Measurements from ENCODE around the gene AMZ1. TPM values are rescaled to one million over a fixed set of nuclear protein-coding genes. Genes with fewer than 3 reads are reported as not detected.
"Not testable (repeated sequence)": the region's sequence is repeated elsewhere in the genome, so short reads cannot be mapped to it uniquely, and the experiment has no call there.

Gene AMZ1
- polyA plus RNA-seq, 1 donor: 0.34 TPM

DNA sequence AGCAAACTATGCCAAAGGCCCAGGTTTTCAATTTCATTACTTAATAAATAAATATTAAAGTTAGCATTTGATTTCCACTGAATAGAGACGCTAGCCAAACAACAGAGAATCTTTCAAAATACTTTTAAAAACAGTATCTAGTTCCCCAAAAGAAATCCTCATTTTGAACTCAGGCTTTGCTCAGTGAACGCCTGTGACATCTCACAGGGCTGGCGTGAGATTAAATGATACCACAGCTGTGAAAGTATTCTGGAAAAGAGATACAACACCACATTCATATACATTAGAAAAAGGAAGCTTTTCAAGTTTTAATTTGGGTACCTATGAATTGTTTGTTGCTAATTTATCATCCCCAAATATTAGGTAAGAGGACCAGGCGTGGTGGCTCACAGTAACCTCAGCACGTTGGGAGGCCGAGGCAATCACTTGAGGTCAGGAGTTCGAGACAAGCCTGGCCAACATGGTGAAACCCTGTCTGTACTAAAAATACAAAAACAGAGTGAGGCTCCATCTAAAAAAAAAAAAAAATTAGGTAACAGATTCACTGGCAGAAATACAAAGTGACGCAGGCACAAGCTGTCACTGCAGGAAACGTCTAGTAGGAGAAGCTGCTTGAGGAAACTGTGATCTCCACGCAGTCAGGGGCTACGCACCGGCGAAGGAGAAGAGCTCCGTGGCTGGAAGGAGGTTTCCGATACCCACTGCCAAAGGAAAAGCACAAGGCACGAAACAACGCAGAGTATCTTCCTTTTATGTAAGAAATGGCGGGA lies 50.0 kb downstream of the AMZ1 start:
- DNase-seq: no peak
- Histone ChIP-seq H3K27me3 (ENCODE audit: control insufficient read depth, insufficient read depth, low read length) (no peaks in the 10 kb centered on the region), H3K27ac (ENCODE audit: low read length) (no peak overlapping the region), H3K36me3 (ENCODE audit: control insufficient read depth, insufficient read depth, low read length) (peaks cover 2% of the 10 kb centered on the region), H3K9me3 (ENCODE audit: control insufficient read depth, low read depth, low read length) (peaks cover 3% of the 10 kb centered on the region), H3K4me3 (ENCODE audit: low read length) (no peak overlapping the region), H3K4me1 (ENCODE audit: control insufficient read depth, insufficient read depth, low read length) (peaks cover 3% of the 10 kb centered on the region)
- WGBS (ENCODE audit: insufficient coverage, low lambda C conversion rate): 73% methylated on average over 6 of the region's 18 CpGs

DNA sequence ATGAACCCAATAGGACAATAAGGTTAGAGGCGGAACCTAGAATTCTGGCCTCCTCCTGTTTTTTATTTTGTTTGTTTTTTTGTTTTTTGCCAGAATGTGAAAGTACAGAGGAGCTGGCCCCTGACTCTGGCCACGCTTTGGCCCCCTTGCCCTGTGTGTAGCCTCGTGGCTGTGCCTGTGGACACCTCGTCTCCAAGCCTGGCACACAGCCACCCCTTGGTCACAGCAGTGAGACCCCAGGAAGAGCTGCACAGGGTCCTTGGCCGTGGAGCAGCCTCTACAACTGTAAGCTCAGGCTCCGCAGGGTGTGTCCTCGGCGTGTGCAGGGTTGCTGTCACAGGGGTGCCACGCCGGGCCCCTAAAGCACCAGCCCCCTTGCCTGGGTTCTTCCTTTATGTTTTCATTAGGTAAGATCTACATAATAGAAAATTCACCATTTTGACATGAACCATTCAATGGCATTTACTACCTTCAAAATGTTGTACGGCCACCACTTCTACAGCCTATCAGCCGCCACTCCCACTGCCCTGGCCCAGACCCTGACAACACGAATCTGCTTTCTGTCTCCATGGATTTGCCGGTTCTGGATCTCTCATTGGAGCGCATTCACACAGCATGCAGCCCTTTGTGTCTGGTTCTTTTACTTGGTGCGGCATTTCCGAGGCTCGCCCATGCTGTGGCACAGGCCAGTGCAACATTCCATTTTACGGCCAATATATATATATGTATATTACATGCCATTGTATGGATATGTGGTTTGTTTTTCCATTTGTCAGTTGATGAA lies 51.0 kb downstream of the AMZ1 start:
- Histone ChIP-seq H3K4me1 (ENCODE audit: control insufficient read depth, insufficient read depth, low read length) (peaks cover 3% of the 10 kb centered on the region), H3K27ac (ENCODE audit: low read length) (no peak overlapping the region), H3K9me3 (ENCODE audit: control insufficient read depth, low read depth, low read length) (peaks cover 2% of the 10 kb centered on the region), H3K4me3 (ENCODE audit: low read length) (no peak overlapping the region), H3K27me3 (ENCODE audit: control insufficient read depth, insufficient read depth, low read length) (no peaks in the 10 kb centered on the region), H3K36me3 (ENCODE audit: control insufficient read depth, insufficient read depth, low read length) (peaks cover 2% of the 10 kb centered on the region)
- WGBS (ENCODE audit: insufficient coverage, low lambda C conversion rate): 100% methylated on average over 1 of the region's 19 CpGs
- DNase-seq: no peak

DNA sequence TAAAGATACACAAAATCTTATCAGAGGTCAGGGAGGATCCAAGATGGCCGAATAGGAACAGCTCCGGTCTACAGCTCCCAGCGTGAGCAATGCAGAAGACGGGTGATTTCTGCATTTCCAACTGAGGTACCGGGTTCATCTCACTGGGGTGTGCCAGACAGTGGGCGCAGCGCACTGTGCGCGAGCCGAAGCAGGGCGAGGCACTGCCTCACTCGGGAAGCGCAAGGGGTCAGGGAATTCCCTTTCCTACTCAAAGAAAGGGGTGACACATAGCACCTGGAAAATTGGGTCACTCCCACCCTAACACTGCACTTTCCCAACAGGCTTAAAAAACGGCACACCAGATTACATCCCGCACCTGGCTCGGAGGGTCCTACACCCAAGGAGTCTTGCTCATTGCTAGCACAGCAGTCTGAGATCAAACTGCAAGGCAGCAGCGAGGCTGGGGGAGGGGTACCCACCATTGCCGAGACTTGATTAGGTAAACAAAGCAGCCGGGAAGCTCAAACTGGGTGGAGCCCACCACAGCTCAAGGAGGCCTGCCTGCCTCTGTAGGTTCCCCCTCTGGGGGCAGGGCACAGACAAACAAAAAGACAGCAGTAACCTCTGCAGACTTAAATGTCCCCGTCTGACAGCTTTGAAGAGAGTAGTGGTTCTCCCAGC lies 55.7 kb downstream of the AMZ1 start:
- not testable (repeated sequence) for H3K4me3 ChIP-seq (ENCODE audit: low read length); H3K36me3 ChIP-seq (ENCODE audit: control insufficient read depth, insufficient read depth, low read length); H3K4me1 ChIP-seq (ENCODE audit: control insufficient read depth, insufficient read depth, low read length); H3K27ac ChIP-seq (ENCODE audit: low read length); H3K9me3 ChIP-seq (ENCODE audit: control insufficient read depth, low read depth, low read length); DNase-seq; H3K27me3 ChIP-seq (ENCODE audit: control insufficient read depth, insufficient read depth, low read length)
- whole genome bisulfite sequencing (ENCODE audit: insufficient coverage, low lambda C conversion rate): no CpG with 5 or more reads among the region's 20 CpGs

DNA sequence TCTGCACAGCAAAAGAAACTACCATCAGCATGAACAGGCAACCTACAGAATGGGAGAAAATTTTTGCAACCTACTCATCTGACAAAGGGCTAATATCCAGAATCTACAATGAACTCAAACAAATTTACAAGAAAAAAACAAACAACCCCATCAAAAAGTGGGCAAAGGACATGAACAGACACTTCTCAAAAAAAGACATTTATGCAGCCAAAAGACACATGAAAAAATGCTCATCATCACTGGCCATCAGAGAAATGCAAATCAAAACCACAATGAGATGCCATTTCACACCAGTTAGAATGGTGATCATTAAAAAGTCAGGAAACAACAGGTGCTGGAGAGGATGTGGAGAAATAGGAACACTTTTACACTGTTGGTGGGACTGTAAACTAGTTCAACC lies 60.7 kb downstream of the AMZ1 start:
- not testable (repeated sequence) for H3K4me3 ChIP-seq (ENCODE audit: low read length); H3K36me3 ChIP-seq (ENCODE audit: control insufficient read depth, insufficient read depth, low read length); DNase-seq; H3K4me1 ChIP-seq (ENCODE audit: control insufficient read depth, insufficient read depth, low read length); H3K9me3 ChIP-seq (ENCODE audit: control insufficient read depth, low read depth, low read length); H3K27ac ChIP-seq (ENCODE audit: low read length); H3K27me3 ChIP-seq (ENCODE audit: control insufficient read depth, insufficient read depth, low read length)

DNA sequence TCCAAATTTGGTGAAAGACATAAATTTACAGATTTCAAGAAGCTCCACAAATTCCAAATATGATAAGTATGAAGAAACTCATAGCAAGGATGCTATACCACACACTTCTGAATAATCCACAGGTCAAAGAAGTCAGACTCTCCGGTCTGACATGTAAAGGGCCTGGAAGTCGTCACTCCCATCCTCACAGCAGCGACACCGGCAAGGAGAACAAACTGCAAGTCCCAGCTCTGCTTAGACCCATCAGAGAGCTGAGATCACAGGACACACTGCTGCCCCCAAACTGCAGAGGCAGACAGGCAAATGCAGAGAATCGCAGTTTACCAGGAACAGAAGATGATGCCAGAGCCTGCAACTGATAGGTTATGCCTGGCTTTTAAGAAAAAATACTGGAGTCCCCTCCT lies 62.0 kb downstream of the AMZ1 start:
- H3K9me3 ChIP-seq (ENCODE audit: control insufficient read depth, low read depth, low read length): no peaks in the 10 kb centered on the region

DNA sequence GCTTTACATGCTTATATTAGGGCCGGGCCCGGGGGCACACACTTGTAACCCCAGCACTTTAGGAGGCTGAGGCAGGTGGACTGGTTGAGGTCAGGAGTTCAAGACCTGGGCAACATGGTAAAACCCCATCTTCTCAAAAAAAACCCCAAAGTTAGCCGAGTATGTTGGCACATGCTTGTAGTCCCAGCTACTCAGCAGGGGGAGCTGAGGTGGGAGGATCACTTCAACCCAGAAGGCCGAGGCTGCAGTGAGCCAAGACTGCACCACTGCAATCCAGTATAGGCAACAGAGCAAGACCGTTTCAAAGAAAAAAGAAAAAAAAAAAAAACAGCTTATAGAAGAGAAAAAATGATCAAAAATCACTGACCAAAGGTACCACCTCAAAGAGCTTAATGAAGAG lies 63.1 kb downstream of the AMZ1 start:
- DNase-seq: no peak
- WGBS (ENCODE audit: insufficient coverage, low lambda C conversion rate): 67% methylated on average over 1 of the region's 5 CpGs
- H3K27ac ChIP-seq (ENCODE audit: low read length): no peak overlapping the region

More for the DNA sequence above, 62.0 kb downstream of the AMZ1 start:
- no peak for DNase-seq
- no peaks in the 10 kb centered on the region for H3K36me3 ChIP-seq (ENCODE audit: control insufficient read depth, insufficient read depth, low read length)
- H3K4me3 ChIP-seq (ENCODE audit: low read length): no peak overlapping the region
- H3K4me1 ChIP-seq (ENCODE audit: control insufficient read depth, insufficient read depth, low read length): no peaks in the 10 kb centered on the region
- H3K27me3 ChIP-seq (ENCODE audit: control insufficient read depth, insufficient read depth, low read length): no peaks in the 10 kb centered on the region
- no CpG with 5 or more reads among the region's 5 CpGs for WGBS (ENCODE audit: insufficient coverage, low lambda C conversion rate)
- no peak overlapping the region for H3K27ac ChIP-seq (ENCODE audit: low read length)

DNA sequence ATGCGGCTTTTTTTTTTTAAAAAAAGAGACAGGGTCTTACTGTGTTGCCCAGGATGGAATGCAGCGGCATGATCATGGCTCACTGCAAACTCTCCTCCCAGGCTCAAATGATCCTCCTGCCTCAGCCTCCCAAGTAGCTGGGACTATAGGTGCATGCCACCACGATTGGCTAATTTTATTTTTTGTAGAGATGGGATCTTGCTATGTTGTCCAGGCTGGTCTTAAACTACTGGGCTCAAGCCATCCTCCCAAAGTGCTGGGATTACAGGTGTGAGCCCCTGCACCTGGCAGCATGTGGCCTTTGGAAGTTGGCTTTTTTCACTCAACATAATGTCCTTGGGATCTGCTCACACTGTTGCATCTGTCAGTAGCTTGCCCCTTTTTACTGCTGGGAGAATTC lies 65.1 kb downstream of the AMZ1 start:
- no peak for DNase-seq
- peaks cover 10% of the 10 kb centered on the region for H3K4me1 ChIP-seq (ENCODE audit: control insufficient read depth, insufficient read depth, low read length)
- no peaks in the 10 kb centered on the region for H3K9me3 ChIP-seq (ENCODE audit: control insufficient read depth, low read depth, low read length)
- no CpG with 5 or more reads among the region's 3 CpGs for WGBS (ENCODE audit: insufficient coverage, low lambda C conversion rate)
- H3K4me3 ChIP-seq (ENCODE audit: low read length): no peak overlapping the region
- no peaks in the 10 kb centered on the region for H3K27me3 ChIP-seq (ENCODE audit: control insufficient read depth, insufficient read depth, low read length)
- no peak overlapping the region for H3K27ac ChIP-seq (ENCODE audit: low read length)
- peaks cover 4% of the 10 kb centered on the region for H3K36me3 ChIP-seq (ENCODE audit: control insufficient read depth, insufficient read depth, low read length)

More for the DNA sequence above, 63.1 kb downstream of the AMZ1 start:
- Histone ChIP-seq H3K4me3 (ENCODE audit: low read length) (no peak overlapping the region), H3K27me3 (ENCODE audit: control insufficient read depth, insufficient read depth, low read length) (no peaks in the 10 kb centered on the region), H3K9me3 (ENCODE audit: control insufficient read depth, low read depth, low read length) (no peaks in the 10 kb centered on the region), H3K4me1 (ENCODE audit: control insufficient read depth, insufficient read depth, low read length) (no peaks in the 10 kb centered on the region), H3K36me3 (ENCODE audit: control insufficient read depth, insufficient read depth, low read length) (no peaks in the 10 kb centered on the region)

DNA sequence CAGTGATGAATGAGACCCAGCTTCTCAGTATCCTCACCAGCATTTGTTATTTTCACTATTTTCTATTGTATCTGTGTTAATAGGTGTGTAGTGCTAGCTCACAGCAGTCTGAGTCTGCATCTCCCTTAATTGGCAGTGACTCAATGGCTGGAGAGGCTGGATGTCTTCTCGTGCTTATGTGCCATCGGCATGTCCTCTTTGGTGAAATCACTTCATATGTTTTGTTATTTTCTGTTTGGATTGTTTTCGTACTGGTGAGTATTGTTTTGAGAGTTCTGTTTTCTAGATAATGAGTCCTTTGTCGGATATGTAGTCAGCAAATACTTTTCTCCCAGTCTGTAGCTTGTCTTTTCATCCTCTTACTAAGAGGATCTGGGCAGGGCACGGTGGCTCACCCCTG lies 66.1 kb downstream of the AMZ1 start:
- WGBS (ENCODE audit: insufficient coverage, low lambda C conversion rate): 100% methylated on average over 2 of the region's 5 CpGs
- no peak overlapping the region for H3K4me3 ChIP-seq (ENCODE audit: low read length)
- H3K27me3 ChIP-seq (ENCODE audit: control insufficient read depth, insufficient read depth, low read length): no peaks in the 10 kb centered on the region
- peaks cover 4% of the 10 kb centered on the region for H3K36me3 ChIP-seq (ENCODE audit: control insufficient read depth, insufficient read depth, low read length)
- H3K27ac ChIP-seq (ENCODE audit: low read length): no peak overlapping the region
- DNase-seq: no peak
- peaks cover 18% of the 10 kb centered on the region for H3K4me1 ChIP-seq (ENCODE audit: control insufficient read depth, insufficient read depth, low read length)
- H3K9me3 ChIP-seq (ENCODE audit: control insufficient read depth, low read depth, low read length): no peaks in the 10 kb centered on the region

DNA sequence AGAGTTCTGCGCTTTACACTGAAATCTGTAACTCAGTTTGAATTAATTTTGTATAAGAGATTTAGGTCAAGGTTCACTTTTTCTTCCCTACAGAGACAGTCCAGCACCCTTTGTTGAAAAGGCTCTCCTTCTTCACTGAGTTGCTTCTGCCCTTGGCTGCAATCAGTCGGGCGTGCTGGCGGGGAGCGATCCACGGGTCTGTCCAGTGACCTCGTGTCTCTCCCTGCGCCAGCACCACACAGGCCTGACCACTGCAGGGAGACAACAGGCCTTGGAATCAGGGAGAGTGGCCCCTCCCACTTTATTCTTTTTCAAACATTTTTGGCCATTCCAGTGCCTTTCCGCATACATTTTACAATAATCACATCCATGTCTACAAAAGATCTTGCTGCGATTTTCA lies 66.9 kb downstream of the AMZ1 start:
- no peaks in the 10 kb centered on the region for H3K27me3 ChIP-seq (ENCODE audit: control insufficient read depth, insufficient read depth, low read length)
- H3K9me3 ChIP-seq (ENCODE audit: control insufficient read depth, low read depth, low read length): no peaks in the 10 kb centered on the region
- H3K36me3 ChIP-seq (ENCODE audit: control insufficient read depth, insufficient read depth, low read length): peaks cover 4% of the 10 kb centered on the region
- 93% methylated on average over 2 of the region's 10 CpGs for WGBS (ENCODE audit: insufficient coverage, low lambda C conversion rate)
- no peak for DNase-seq
- peaks cover 27% of the 10 kb centered on the region for H3K4me1 ChIP-seq (ENCODE audit: control insufficient read depth, insufficient read depth, low read length)
- no peak overlapping the region for H3K4me3 ChIP-seq (ENCODE audit: low read length)
- no peak overlapping the region for H3K27ac ChIP-seq (ENCODE audit: low read length)

DNA sequence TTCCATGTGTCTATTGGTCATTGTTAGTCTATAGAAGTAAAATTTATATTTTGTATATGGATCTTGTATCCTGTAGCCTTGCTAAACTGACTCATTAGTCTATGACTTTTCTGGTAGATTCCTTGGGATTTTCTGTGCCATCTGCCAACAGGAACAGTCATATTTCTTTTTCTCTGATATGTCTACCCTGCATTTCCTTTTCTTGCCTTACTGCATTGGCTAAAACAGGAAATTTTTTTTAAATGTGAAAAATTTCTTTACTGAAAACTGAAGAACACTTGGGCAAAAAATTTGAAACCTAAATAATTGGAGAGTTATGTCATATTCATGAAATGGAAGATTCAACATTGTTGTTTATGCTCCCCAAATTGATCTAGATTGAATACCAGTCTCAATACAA lies 67.5 kb downstream of the AMZ1 start:
- Histone ChIP-seq H3K36me3 (ENCODE audit: control insufficient read depth, insufficient read depth, low read length) (peaks cover 4% of the 10 kb centered on the region), H3K27me3 (ENCODE audit: control insufficient read depth, insufficient read depth, low read length) (no peaks in the 10 kb centered on the region), H3K9me3 (ENCODE audit: control insufficient read depth, low read depth, low read length) (no peaks in the 10 kb centered on the region), H3K4me1 (ENCODE audit: control insufficient read depth, insufficient read depth, low read length) (peaks cover 31% of the 10 kb centered on the region), H3K4me3 (ENCODE audit: low read length) (no peak overlapping the region), H3K27ac (ENCODE audit: low read length) (no peak overlapping the region)
- no peak for DNase-seq
